Liver (tissue), 9 donors: ENCODE data around the gene ISCA2. TPM values are rescaled to one million over a fixed set of nuclear protein-coding genes. Genes with fewer than 3 reads are reported as not detected.
"Not testable (repeated sequence)": the region's sequence is repeated elsewhere in the genome, so short reads cannot be mapped to it uniquely, and the experiment has no call there.

ENCODE experiments used
- DNase-seq: peaks from one replicate; pipeline ENCODE4 v3.0.0-alpha.2; 2017; ENCODE audit warnings: low spot score
- H3K27ac ChIP-seq, 2 donors: one replicate each; pipeline ENCODE4 v1.7.0; 2013; ENCODE audit warnings: inconsistent platforms in 2 of 2, low read length in 2 of 2, control low read depth in 1 of 2, low read depth in 1 of 2, mild to moderate bottlenecking in 1 of 2
- H3K27me3 ChIP-seq, 4 donors: one replicate each; pipeline versions ENCODE4 v1.6.1 to v1.7.0; 2013; ENCODE audit warnings: low read length in 3 of 4, inconsistent platforms in 1 of 4, mild to moderate bottlenecking in 1 of 4, moderate library complexity in 1 of 4; ENCODE audit not compliant: control insufficient read depth in 4 of 4, insufficient read depth in 4 of 4
- H3K36me3 ChIP-seq, 4 donors: one replicate each; pipeline versions ENCODE4 v1.6.1 to v1.7.0; 2013; ENCODE audit warnings: low read length in 3 of 4, mild to moderate bottlenecking in 3 of 4, low read depth in 1 of 4, moderate library complexity in 1 of 4; ENCODE audit not compliant: control insufficient read depth in 4 of 4, insufficient read depth in 3 of 4
- H3K4me1 ChIP-seq, 4 donors: one replicate each; pipeline versions ENCODE4 v1.6.1 to v1.7.0; 2013; ENCODE audit warnings: low read length in 3 of 4, mild to moderate bottlenecking in 3 of 4, moderate library complexity in 1 of 4; ENCODE audit not compliant: control insufficient read depth in 4 of 4, insufficient read depth in 4 of 4
- H3K4me3 ChIP-seq, 3 donors: one replicate each; pipeline versions ENCODE4 v1.6.1 to v1.7.0; 2013; ENCODE audit warnings: low read length in 3 of 3, control low read depth in 1 of 3, low read depth in 1 of 3, mild to moderate bottlenecking in 1 of 3
- H3K9ac ChIP-seq, 2 donors: one replicate each; pipeline ENCODE4 v1.7.0; 2013; ENCODE audit warnings: low read length in 2 of 2, mild to moderate bottlenecking in 2 of 2, moderate library complexity in 2 of 2, control low read depth in 1 of 2, low read depth in 1 of 2
- H3K9me3 ChIP-seq, 4 donors: one replicate each; pipeline versions ENCODE4 v1.6.1 to v1.7.0; 2013; ENCODE audit warnings: low read length in 3 of 4; ENCODE audit not compliant: control insufficient read depth in 4 of 4
- ATF3 ChIP-seq: IDR thresholded peaks from 2 replicates; pipeline ENCODE4 v1.6.1; 2016; ENCODE audit warnings: antibody characterized with exemption
- CTCF ChIP-seq: fragments of 150-350 bp; IDR thresholded peaks from 2 replicates; pipeline ENCODE4 v1.5.1; 2017; ENCODE audit warnings: improper control_type of control experiment, low read depth, low read length; ENCODE audit not compliant: missing input control
- EGR1 ChIP-seq, 2 donors: IDR thresholded peaks; 2 replicates each; pipeline ENCODE4 v1.6.1; 2016 to 2018; ENCODE audit warnings: antibody characterized with exemption in 2 of 2, low read depth in 2 of 2
- GABPA ChIP-seq, 2 donors: IDR thresholded peaks in 1 of 2; conservative IDR thresholded peaks in 1 of 2; 2 replicates each; pipeline ENCODE4 v1.6.1; 2016; ENCODE audit warnings: antibody characterized with exemption in 2 of 2, mild to moderate bottlenecking in 1 of 2, moderate library complexity in 1 of 2
- HNF4A ChIP-seq, 2 donors: conservative IDR thresholded peaks; 2 replicates each; pipeline ENCODE4 v1.6.1; 2016; ENCODE audit warnings: antibody characterized with exemption in 2 of 2, mild to moderate bottlenecking in 2 of 2
- HNF4G ChIP-seq: IDR thresholded peaks from 2 replicates; pipeline ENCODE4 v1.6.1; 2016; ENCODE audit warnings: antibody characterized with exemption
- JUND ChIP-seq, 2 donors: IDR thresholded peaks; 2 replicates each; pipeline ENCODE4 v1.6.1; 2016; ENCODE audit warnings: antibody characterized with exemption in 2 of 2
- RXRA ChIP-seq, 2 donors: IDR thresholded peaks; 2 replicates each; pipeline ENCODE4 v1.6.1; 2017 to 2018; ENCODE audit warnings: antibody characterized with exemption in 2 of 2, mild to moderate bottlenecking in 1 of 2
- TAF1 ChIP-seq: conservative IDR thresholded peaks from 2 replicates; pipeline ENCODE4 v1.6.1; 2016; ENCODE audit warnings: antibody characterized with exemption, mild to moderate bottlenecking
- ZBTB33 ChIP-seq: IDR thresholded peaks from 2 replicates; pipeline ENCODE4 v1.6.1; 2016; ENCODE audit warnings: antibody characterized with exemption
- WGBS: extraction: QIAGEN DNeasy Blood & Tissue Kit; methylation state at CpG from one replicate; pipeline ENCODE4 v1.1.7; 2013; 5-methylcytosine and 5-hydroxymethylcytosine counted together
- polyA plus RNA-seq, 2 donors: library from polyadenylated mRNA; stranded (reverse) in 1 of 2; unstranded in 1 of 2; fragments of 200-250 nt in 1 of 2; fragments of >200 nt in 1 of 2; fragmentation: Nextera tagmentation in 1 of 2; extraction: Ambion mirVana in 1 of 2; gene quantifications; one replicate each; pipeline versions ENCODE4 v1.2.1 to v1.2.3, GENCODE V29; 2013 to 2015
- total RNA-seq, 2 donors: library from RNA; depleted of rRNA; stranded (reverse); fragments of >200 nt; gene quantifications; one replicate each; pipeline ENCODE4 v1.2.3, GENCODE V29; 2014
- donor health status: healthy.
- donor health status: healthy.
- donor health status: healthy.
- donor health status: healthy.
- donor health status: healthy.

The ISCA2 gene
- total and polyA plus RNA-seq, 4 donors = 7.1 to 35.3 (median 15.8) TPM

- TF ChIP-seq ZBTB33 (no peak), ATF3 (no peak), GABPA (IDR thresholded peaks at IDR 0.05 in 1 of 2, conservative IDR thresholded peaks at IDR 0.05 in 1 of 2) (no peak)
Observed at GRCh38 chr14:74532246-74532645, 38.7 kb downstream of the ISCA2 start (continued).

GRCh38 chr14:74533576-74533975, 40.0 kb downstream of the ISCA2 start:
- no peak overlapping the region for H3K4me3 ChIP-seq
- no peak overlapping the region for H3K9ac ChIP-seq
- DNase-seq = no peak
- no peak for TF ChIP-seq HNF4G
- no peak for TF ChIP-seq RXRA (IDR thresholded peaks at IDR 0.05)
- no peak for TF ChIP-seq JUND (IDR thresholded peaks at IDR 0.05)
- no peak for TF ChIP-seq TAF1
- no peaks in the 10 kb centered on the region for H3K9me3 ChIP-seq
- H3K27ac ChIP-seq = no peak overlapping the region
- no peaks in the 10 kb centered on the region for H3K36me3 ChIP-seq
- no peaks in the 10 kb centered on the region for H3K27me3 ChIP-seq
- 73% methylated on average over 7 of the region's 7 CpGs for WGBS
- no peaks in the 10 kb centered on the region for H3K4me1 ChIP-seq

- TF ChIP-seq ATF3 = no peak
- TF ChIP-seq CTCF = no peak
- no peak for TF ChIP-seq HNF4A (conservative IDR thresholded peaks at IDR 0.05)
- no peak for TF ChIP-seq EGR1 (IDR thresholded peaks at IDR 0.05; ENCODE audit: low read depth in 2 of 2)
- TF ChIP-seq GABPA (IDR thresholded peaks at IDR 0.05 in 1 of 2, conservative IDR thresholded peaks at IDR 0.05 in 1 of 2) = no peak
- no peak overlapping the region for H3K4me3 ChIP-seq
- no peak for DNase-seq
- no peaks in the 10 kb centered on the region for H3K36me3 ChIP-seq
- H3K9ac ChIP-seq = no peak overlapping the region
- no peaks in the 10 kb centered on the region for H3K9me3 ChIP-seq
- H3K27me3 ChIP-seq = no peaks in the 10 kb centered on the region
- H3K27ac ChIP-seq = no peak overlapping the region
- H3K4me1 ChIP-seq = no peaks in the 10 kb centered on the region
- 80% methylated on average over 10 of the region's 10 CpGs for WGBS
Observed at GRCh38 chr14:74535756-74536325, 42.3 kb downstream of the ISCA2 start.

- not testable (repeated sequence) for H3K9me3 ChIP-seq, H3K36me3 ChIP-seq, H3K27ac ChIP-seq, H3K4me1 ChIP-seq, DNase-seq, H3K27me3 ChIP-seq, H3K4me3 ChIP-seq, H3K9ac ChIP-seq
- WGBS = 91% methylated on average over 3 of the region's 3 CpGs
Observed at GRCh38 chr14:74536336-74536735, 42.8 kb downstream of the ISCA2 start.
